H1 (cell line): ENCODE measurements around the gene PLPP4. TPM values are rescaled to one million over a fixed set of nuclear protein-coding genes. Genes with fewer than 3 reads are reported as not detected.

Experiments used
- CTCF ChIA-PET: fragments of 300-600 bp; sonication (Branson Sonifier 250); formaldehyde crosslinking; loops from one replicate; lab custom pipeline; 2021; ENCODE audit not compliant: partially characterized antibody; lab: Charles Lee
- POLR2A ChIA-PET: fragments of 300-600 bp; sonication (Branson Sonifier 250); formaldehyde crosslinking; loops from one replicate; lab custom pipeline; 2021; ENCODE audit warnings: inconsistent platforms; ENCODE audit not compliant: partially characterized antibody; lab: Charles Lee
- DNase-seq, 2 experiments: peaks; one replicate each; pipeline versions ENCODE4 v3.0.0 to v3.0.0-alpha.2; 2010 to 2022; ENCODE audit warnings: low spot score in 2 of 2, low read depth in 1 of 2, mixed read lengths in 1 of 2
- FAIRE-seq: peaks from 2 replicates; lab custom pipeline; 2011; peaks lifted over from hg19 to GRCh38; lab: Jason Lieb, UNC
- H2AFZ ChIP-seq: 2 replicates; pipeline ENCODE4 v1.8.1; 2012; ENCODE audit warnings: low read length, inconsistent platforms
- H2AK5ac ChIP-seq: 2 replicates; pipeline ENCODE4 v1.6.1; 2013; ENCODE audit warnings: low read depth, low read length
- H2BK120ac ChIP-seq: replicated peaks from 2 replicates; pipeline ENCODE3; 2013; ENCODE audit warnings: low read depth, low read length, inconsistent platforms
- H2BK12ac ChIP-seq: 2 replicates; pipeline ENCODE4 v1.6.1; 2013; ENCODE audit warnings: low read depth, low read length
- H2BK15ac ChIP-seq: 2 replicates; pipeline ENCODE4 v1.6.1; 2013; ENCODE audit warnings: low read length
- H2BK20ac ChIP-seq: 2 replicates; pipeline ENCODE4 v1.6.1; 2013; ENCODE audit warnings: low read length
- H2BK5ac ChIP-seq: 2 replicates; pipeline ENCODE4 v1.6.1; 2013; ENCODE audit warnings: low read depth, low read length
- H3K14ac ChIP-seq: 2 replicates; pipeline ENCODE4 v1.6.1; 2013; ENCODE audit warnings: inconsistent platforms; ENCODE audit not compliant: insufficient read length
- H3K18ac ChIP-seq: 2 replicates; pipeline ENCODE4 v1.6.1; 2013; ENCODE audit warnings: low read length; ENCODE audit errors: extremely low read depth
- H3K23ac ChIP-seq: 2 replicates; pipeline ENCODE4 v1.6.1; 2013; ENCODE audit warnings: inconsistent platforms; ENCODE audit not compliant: insufficient read length
- H3K23me2 ChIP-seq: 2 replicates; pipeline ENCODE4 v1.6.1; 2013; ENCODE audit warnings: low read depth, low read length
- H3K27ac ChIP-seq: 2 replicates; pipeline ENCODE4 v1.6.1; 2011; ENCODE audit warnings: low read depth, low read length, inconsistent platforms
- H3K27me3 ChIP-seq, 4 experiments: replicated peaks in 1 of 4; 1 replicate in 1 of 4; 2 replicates in 3 of 4; pipeline versions ENCODE4 v1.6.1 to v1.8.1; 2011 to 2013; ENCODE audit warnings: low read length in 3 of 4, mild to moderate bottlenecking in 3 of 4, inconsistent platforms in 2 of 4, mixed read lengths in 2 of 4, moderate library complexity in 1 of 4; ENCODE audit not compliant: control insufficient read depth in 3 of 4, insufficient read depth in 3 of 4; ENCODE audit errors: extremely low read depth in 1 of 4
- H3K36me3 ChIP-seq, 4 experiments: 2 replicates each; pipeline versions ENCODE4 v1.6.1 to v1.8.1; 2011 to 2013; ENCODE audit warnings: mild to moderate bottlenecking in 4 of 4, low read length in 3 of 4, moderate library complexity in 2 of 4, control low read depth in 1 of 4, inconsistent platforms in 1 of 4; ENCODE audit not compliant: insufficient read depth in 4 of 4, control insufficient read depth in 2 of 4
- H3K4ac ChIP-seq: replicated peaks from 2 replicates; pipeline ENCODE3; 2013; ENCODE audit warnings: low read length, low read depth, mixed read lengths, inconsistent platforms; ENCODE audit not compliant: insufficient read length
- H3K4me1 ChIP-seq, 4 experiments: replicated peaks in 1 of 4; 1 replicate in 1 of 4; 2 replicates in 3 of 4; pipeline versions ENCODE4 v1.6.1 to v1.8.1; 2011 to 2013; ENCODE audit warnings: low read length in 3 of 4, inconsistent platforms in 2 of 4, mixed read lengths in 1 of 4; ENCODE audit not compliant: insufficient read depth in 4 of 4, control insufficient read depth in 3 of 4
- H3K4me2 ChIP-seq, 2 experiments: 2 replicates each; pipeline versions ENCODE4 v1.6.1 to v1.8.1; 2011 to 2013; ENCODE audit warnings: low read depth in 2 of 2, low read length in 2 of 2, control low read depth in 1 of 2, inconsistent platforms in 1 of 2, mild to moderate bottlenecking in 1 of 2; ENCODE audit not compliant: insufficient read depth in 1 of 2
- H3K4me3 ChIP-seq, 4 experiments: fragments of 200-600, 300-600 bp in 1 of 4; sonication (generic), shearing (Covaris generic), sonication (Bioruptor Twin) in 1 of 4; 2 replicates each; pipeline versions ENCODE4 v1.5.1 to v1.8.1; 2011 to 2016; ENCODE audit warnings: low read length in 4 of 4, low read depth in 3 of 4, control low read depth in 2 of 4, inconsistent platforms in 2 of 4, mild to moderate bottlenecking in 2 of 4, mixed read lengths in 1 of 4, moderate library complexity in 1 of 4; ENCODE audit not compliant: insufficient read depth in 2 of 4; ENCODE audit errors: extremely low read depth in 1 of 4
- H3K56ac ChIP-seq: replicated peaks from 2 replicates; pipeline ENCODE3; 2013; ENCODE audit warnings: low read depth, mild to moderate bottlenecking, mixed read lengths, low read length, inconsistent platforms; ENCODE audit not compliant: insufficient read length
- H3K79me1 ChIP-seq: 2 replicates; pipeline ENCODE4 v1.6.1; 2013; ENCODE audit warnings: low read depth, low read length, control low read depth
- H3K79me2 ChIP-seq, 2 experiments: 2 replicates each; pipeline versions ENCODE4 v1.6.1 to v1.8.1; 2012 to 2013; ENCODE audit warnings: low read length in 2 of 2, mild to moderate bottlenecking in 2 of 2, inconsistent platforms in 1 of 2; ENCODE audit not compliant: insufficient read depth in 2 of 2, control insufficient read depth in 1 of 2
- H3K9ac ChIP-seq, 4 experiments: replicated peaks in 1 of 4; 1 replicate in 1 of 4; 2 replicates in 3 of 4; pipeline versions ENCODE4 v1.6.1 to v1.8.1; 2011 to 2013; ENCODE audit warnings: low read depth in 3 of 4, low read length in 3 of 4, control low read depth in 2 of 4, mild to moderate bottlenecking in 2 of 4, moderate library complexity in 2 of 4, inconsistent platforms in 1 of 4; ENCODE audit errors: extremely low read depth in 1 of 4
- H3K9me3 ChIP-seq, 2 experiments: 2 replicates each; pipeline versions ENCODE4 v1.6.1 to v1.8.1; 2012 to 2013; ENCODE audit warnings: mild to moderate bottlenecking in 2 of 2, moderate library complexity in 2 of 2, control low read depth in 1 of 2, inconsistent platforms in 1 of 2, low read depth in 1 of 2, low read length in 1 of 2, mixed read lengths in 1 of 2; ENCODE audit not compliant: insufficient read depth in 2 of 2
- H4K20me1 ChIP-seq, 2 experiments: replicated peaks in 1 of 2; 2 replicates each; pipeline versions ENCODE3 to v1.8.1; 2011 to 2013; ENCODE audit warnings: inconsistent platforms in 2 of 2, low read length in 2 of 2, mild to moderate bottlenecking in 1 of 2; ENCODE audit not compliant: insufficient read depth in 2 of 2, control insufficient read depth in 1 of 2
- H4K5ac ChIP-seq: 2 replicates; pipeline ENCODE4 v1.6.1; 2013; ENCODE audit warnings: low read length, low read depth, mixed read lengths, inconsistent platforms; ENCODE audit not compliant: insufficient read length
- H4K8ac ChIP-seq: 2 replicates; pipeline ENCODE4 v1.8.0; 2013; ENCODE audit warnings: mild to moderate bottlenecking, moderate library complexity, low read length, inconsistent platforms; ENCODE audit not compliant: insufficient read depth; ENCODE audit errors: extremely low read depth
- H4K91ac ChIP-seq: replicated peaks from 2 replicates; pipeline ENCODE3; 2013; ENCODE audit warnings: low read length, mixed read lengths, inconsistent platforms; ENCODE audit not compliant: insufficient read length
- ATF2 ChIP-seq: IDR thresholded peaks from 2 replicates; pipeline ENCODE4 v1.6.1; 2012; ENCODE audit warnings: low read length, inconsistent platforms
- BCL11A ChIP-seq, 2 experiments: IDR thresholded peaks; one replicate each; pipeline ENCODE4 v1.6.1; 2011; ENCODE audit warnings: low read depth in 2 of 2, low read length in 2 of 2, mild to moderate bottlenecking in 2 of 2
- CHD2 ChIP-seq: IDR thresholded peaks from 2 replicates; pipeline ENCODE4 v1.6.1; 2012; ENCODE audit warnings: low read length, improper control_type of control experiment
- JUN ChIP-seq: IDR thresholded peaks from 2 replicates; pipeline ENCODE4 v1.6.1; 2011; ENCODE audit warnings: low read depth, mild to moderate bottlenecking, improper control_type of control experiment, low read length
- RNF2 ChIP-seq: fragments of 200-900, 300-1000 bp; sonication (generic); IDR thresholded peaks from 2 replicates; pipeline ENCODE4 v1.7.1; 2016; ENCODE audit warnings: borderline replicate concordance, low read depth, mild to moderate bottlenecking, antibody characterized with exemption, low read length; ENCODE audit not compliant: poor library complexity, severe bottlenecking; ENCODE audit errors: missing control alignments
- SIX5 ChIP-seq: IDR thresholded peaks from 2 replicates; pipeline ENCODE4 v1.6.1; 2011; ENCODE audit warnings: mild to moderate bottlenecking, low read depth, low read length
- SP1 ChIP-seq: IDR thresholded peaks from 2 replicates; pipeline ENCODE4 v1.6.1; 2011; ENCODE audit warnings: low read depth, low read length
- USF2 ChIP-seq: IDR thresholded peaks from 2 replicates; pipeline ENCODE4 v1.6.1; 2011; ENCODE audit warnings: low read length, improper control_type of control experiment
- WGBS, 2 experiments: shearing (Covaris generic) in 1 of 2; methylation state at CpG; one replicate each; pipeline versions ENCODE4 v1.1.6 to v1.1.7; 2013 to 2015; ENCODE audit warnings: low lambda C conversion rate in 2 of 2, mixed read lengths in 2 of 2, inconsistent platforms in 1 of 2, low coverage in 1 of 2, missing lambda C conversion rate in 1 of 2; ENCODE audit not compliant: insufficient replicate concordance in 2 of 2, insufficient coverage in 1 of 2, insufficient read length in 1 of 2; ENCODE audit errors: extremely low coverage in 1 of 2, missing lambda C conversion rate in 1 of 2; 5-methylcytosine and 5-hydroxymethylcytosine counted together
- polyA plus RNA-seq, 7 experiments: library from polyadenylated mRNA; depleted of rRNA in 3 of 7; stranded (reverse) in 5 of 7; unstranded in 2 of 7; fragments of >200 nt in 5 of 7; fragments of 200-250 nt in 2 of 7; gene quantifications; 1 replicate in 5 of 7; 2 replicates in 1 of 7; 4 replicates in 1 of 7; pipeline versions ENCODE4 v1.2.1 to v1.2.3, GENCODE V29; 2011 to 2013; ENCODE audit warnings: missing spikeins in 2 of 7, mixed read lengths in 2 of 7
- total RNA-seq: library from RNA; stranded (reverse); fragmentation: NEBNext Ultra II Directional; extraction: Animal tissue kit (Norgen Biotek cat#: 25700); gene quantifications from 2 replicates; pipeline ENCODE4 v1.2.1, GENCODE V29; 2021

PLPP4 gene
- total and polyA plus RNA-seq, 2 of the 8 experiments (the other 6 are each of a cell fraction or from before 2014, with no cell fraction given): 0.30 TPM; not detected in 1

- ChIA-PET POLR2A (no interaction called here), CTCF (interaction anchor here (0.7 to 0.9 kb wide), 2 partner anchors 64 to 69 kb away, joined by 3 read pairs; no protein-coding TSS in a partner anchor)
- no peak overlapping the region for H3K18ac ChIP-seq
- no peaks in the 10 kb centered on the region for H3K9me3 ChIP-seq
- H4K20me1 ChIP-seq: no peaks in the 10 kb centered on the region
- FAIRE-seq (no peak), DNase-seq (peak in 1 of 2 experiments; percentile 23)
- H2BK12ac ChIP-seq: no peak overlapping the region
- no peak overlapping the region for H2BK5ac ChIP-seq
- H2AK5ac ChIP-seq: no peak overlapping the region
- no peak overlapping the region for H3K9ac ChIP-seq
- H3K79me1 ChIP-seq: no peaks in the 10 kb centered on the region
- H3K27me3 ChIP-seq: no peaks in the 10 kb centered on the region
- H3K4ac ChIP-seq: no peak overlapping the region
- H2AFZ ChIP-seq: no peak overlapping the region
- WGBS, 2 experiments: 83% methylated on average over 3 of the region's 3 CpGs; no CpG with 5 or more reads in 1 of the 2 experiments
- H2BK120ac ChIP-seq: no peak overlapping the region
- no peaks in the 10 kb centered on the region for H3K79me2 ChIP-seq
- no peak overlapping the region for H3K27ac ChIP-seq
- no peak overlapping the region for H3K4me3 ChIP-seq
- H4K8ac ChIP-seq: no peak overlapping the region
- H2BK15ac ChIP-seq: no peak overlapping the region
- H3K23me2 ChIP-seq: no peaks in the 10 kb centered on the region; the same call in 1 of the 2 replicates
- H3K56ac ChIP-seq: no peak overlapping the region
- H3K4me2 ChIP-seq: no peak overlapping the region
- H2BK20ac ChIP-seq: no peak overlapping the region
- no peaks in the 10 kb centered on the region for H3K36me3 ChIP-seq
- no peak overlapping the region for H4K91ac ChIP-seq
- TF ChIP-seq SP1 (no peak), BCL11A (IDR thresholded peaks at IDR 0.05; ENCODE audit: low read depth in 2 of 2, low read length in 2 of 2) (no peak), CHD2 (no peak), SIX5 (no peak), ATF2 (no peak), JUN (no peak), RNF2 (no peak), USF2 (no peak)
- H4K5ac ChIP-seq: no peak overlapping the region
- peaks cover 0 to 3% (median 0%) of the 10 kb centered on the region in 4 experiments; a peak in 1 of 7 replicates for H3K4me1 ChIP-seq
- H3K23ac ChIP-seq: no peak overlapping the region
- H3K14ac ChIP-seq: no peak overlapping the region
These were observed 35.3 kb downstream of the PLPP4 start for GRCh38 chr10:120492346-120492745.
